ENCODE measurements around the gene SLC25A2.
"Not testable (repeated sequence)": the region's sequence is repeated elsewhere in the genome, so short reads cannot be mapped to it uniquely, and the experiment has no call there.

SLC25A2 gene

GRCh38 chr5:141303756-141304155, at the start of gene SLC25A2:
Gene SLC25A2 (minus strand): TSS chr5:141304049. CDS start chr5:141303865, 184 bp downstream.
- DNase-seq (ENCODE audit: low read depth): no peak

GRCh38 chr5:141351591-141351990, 47.7 kb upstream of the SLC25A2 start:
- DNase-seq (ENCODE audit: low read depth): no peak

GRCh38 chr5:141349917-141350619, 46.2 kb upstream of the SLC25A2 start, which contains the start of gene PCDHGB1:
Gene PCDHGB1 (plus strand): TSS chr5:141350099. CDS start chr5:141350261, 162 bp downstream.
- DNase-seq (ENCODE audit: low read depth): no peak

- not testable (repeated sequence) for DNase-seq (ENCODE audit: low read depth)
These were observed 42.2 kb upstream of the SLC25A2 start for GRCh38 chr5:141346017-141346416.

GRCh38 chr5:141345327-141345726, 41.5 kb upstream of the SLC25A2 start:
- no peak for DNase-seq (ENCODE audit: low read depth)

GRCh38 chr5:141343953-141344463, 40.2 kb upstream of the SLC25A2 start:
- DNase-seq (ENCODE audit: low read depth): no peak

GRCh38 chr5:141343242-141343952, 39.5 kb upstream of the SLC25A2 start, which contains the start of gene PCDHGA3:
Gene PCDHGA3 (plus strand): TSS chr5:141343829. CDS start chr5:141344034, 205 bp downstream.
- no peak for DNase-seq (ENCODE audit: low read depth)

GRCh38 chr5:141342773-141343172, 38.9 kb upstream of the SLC25A2 start:
- no peak for DNase-seq (ENCODE audit: low read depth)

GRCh38 chr5:141340781-141341354, 37.0 kb upstream of the SLC25A2 start:
- not testable (repeated sequence) for DNase-seq (ENCODE audit: low read depth)

GRCh38 chr5:141338538-141339306, 34.9 kb upstream of the SLC25A2 start, which contains the start of gene PCDHGA2:
Gene PCDHGA2 (plus strand): TSS chr5:141338760.
- DNase-seq (ENCODE audit: low read depth): no peak

GRCh38 chr5:141332571-141332970, 28.7 kb upstream of the SLC25A2 start:
- not testable (repeated sequence) for DNase-seq (ENCODE audit: low read depth)

GRCh38 chr5:141330299-141331080, 26.6 kb upstream of the SLC25A2 start, which contains the start of gene PCDHGA1:
Gene PCDHGA1 (plus strand): TSS chr5:141330514.
- DNase-seq (ENCODE audit: low read depth): no peak

GRCh38 chr5:141328231-141328630, 24.4 kb upstream of the SLC25A2 start:
- DNase-seq (ENCODE audit: low read depth): no peak

- DNase-seq (ENCODE audit: low read depth): peak; percentile 35
These were observed 22.4 kb upstream of the SLC25A2 start for GRCh38 chr5:141326088-141326854.

GRCh38 chr5:141322261-141322660, 18.4 kb upstream of the SLC25A2 start:
- DNase-seq (ENCODE audit: low read depth): no peak

GRCh38 chr5:141320225-141321169, 16.6 kb upstream of the SLC25A2 start, which contains the start of gene TAF7:
Gene TAF7 (minus strand): TSS chr5:141320784. CDS start chr5:141320044, 740 bp downstream.
- peak; percentile 84 for DNase-seq (ENCODE audit: low read depth)

GRCh38 chr5:141319699-141320098, 15.8 kb upstream of the SLC25A2 start:
- no peak for DNase-seq (ENCODE audit: low read depth)

GRCh38 chr5:141319202-141319601, 15.4 kb upstream of the SLC25A2 start:
- DNase-seq (ENCODE audit: low read depth): no peak

- not testable (repeated sequence) for DNase-seq (ENCODE audit: low read depth)
These were observed 13.1 kb upstream of the SLC25A2 start for GRCh38 chr5:141316963-141317362.

Measured in activated gamma-delta T cell treated with anti-CD3 and anti-CD28 coated beads, Interleukin-2, amount 50 U/mL, for 16 hours (primary cell).